Keratinocyte (primary cell): Measurements from ENCODE around the gene PYROXD2. TPM values are rescaled to one million over a fixed set of nuclear protein-coding genes. Genes with fewer than 3 reads are reported as not detected.

Source experiments
- DNase-seq: peaks from one replicate; pipeline ENCODE4 v3.0.0-alpha.2; 2011; ENCODE audit warnings: low read depth, missing footprints, low spot score
- FAIRE-seq: peaks from 2 replicates; lab custom pipeline; 2011; peaks lifted over from hg19 to GRCh38; lab: Jason Lieb, UNC
- H2AFZ ChIP-seq: 2 replicates; pipeline ENCODE4 v1.6.0; 2012; ENCODE audit warnings: low read length, control low read depth, inconsistent platforms; ENCODE audit not compliant: control insufficient read depth
- H3K27ac ChIP-seq: 2 replicates; pipeline ENCODE4 v1.5.1; 2011; ENCODE audit warnings: low read length; ENCODE audit not compliant: control insufficient read depth, insufficient read depth
- H3K27me3 ChIP-seq: 3 replicates; pipeline ENCODE4 v1.6.0; 2011; ENCODE audit warnings: low read length; ENCODE audit not compliant: control insufficient read depth, insufficient read depth; ENCODE audit errors: extremely low read depth
- H3K36me3 ChIP-seq, 2 experiments: 2 replicates in 1 of 2; 3 replicates in 1 of 2; pipeline ENCODE4 v1.5.1; 2011; ENCODE audit warnings: low read length in 2 of 2, mild to moderate bottlenecking in 1 of 2; ENCODE audit not compliant: control insufficient read depth in 2 of 2, insufficient read depth in 2 of 2; ENCODE audit errors: extremely low read depth in 1 of 2
- H3K4me1 ChIP-seq: 3 replicates; pipeline ENCODE4 v1.5.1; 2011; ENCODE audit warnings: low read length; ENCODE audit not compliant: control insufficient read depth, insufficient read depth; ENCODE audit errors: extremely low read depth
- H3K4me2 ChIP-seq: 3 replicates; pipeline ENCODE4 v1.6.0; 2011; ENCODE audit warnings: low read depth, low read length; ENCODE audit not compliant: control insufficient read depth, insufficient read depth; ENCODE audit errors: extremely low read depth
- H3K4me3 ChIP-seq, 3 experiments: fragments of 200-600 bp in 1 of 3; sonication (generic) in 1 of 3; 2 replicates in 2 of 3; 3 replicates in 1 of 3; pipeline ENCODE4 v1.5.1; 2011 to 2016; ENCODE audit warnings: low read length in 3 of 3, mild to moderate bottlenecking in 3 of 3, control low read depth in 2 of 3, inconsistent platforms in 1 of 3, low read depth in 1 of 3, mixed read lengths in 1 of 3, mixed run types in 1 of 3, moderate library complexity in 1 of 3; ENCODE audit not compliant: control insufficient read depth in 2 of 3, insufficient read depth in 2 of 3; ENCODE audit errors: extremely low read depth in 1 of 3
- H3K79me2 ChIP-seq: 2 replicates; pipeline ENCODE4 v1.6.0; 2012; ENCODE audit warnings: low read length; ENCODE audit not compliant: control insufficient read depth, insufficient read depth
- H3K9ac ChIP-seq: 3 replicates; pipeline ENCODE4 v1.6.0; 2011; ENCODE audit warnings: low read length; ENCODE audit not compliant: control insufficient read depth, insufficient read depth; ENCODE audit errors: extremely low read depth
- H3K9me1 ChIP-seq: 3 replicates; pipeline ENCODE4 v1.6.0; 2011; ENCODE audit warnings: low read length; ENCODE audit not compliant: control insufficient read depth, insufficient read depth; ENCODE audit errors: extremely low read depth
- H3K9me3 ChIP-seq: 2 replicates; pipeline ENCODE4 v1.5.1; 2012; ENCODE audit warnings: low read depth, low read length; ENCODE audit not compliant: control insufficient read depth
- H4K20me1 ChIP-seq: 3 replicates; pipeline ENCODE4 v1.6.0; 2011; ENCODE audit warnings: low read length; ENCODE audit not compliant: control insufficient read depth, insufficient read depth; ENCODE audit errors: extremely low read depth
- EZH2 ChIP-seq: IDR thresholded peaks from one replicate; pipeline ENCODE4 v1.6.1; 2012; ENCODE audit warnings: inconsistent platforms, mild to moderate bottlenecking, low read length, moderate library complexity
- dilution Hi-C: fragments of 300-500 bp; cut with MboI; formaldehyde crosslinking; loops from one replicate; pipeline ENCODE4 v1.7.0; 2020; ENCODE audit warnings: low sequenced_read_pairs; ENCODE audit not compliant: extremely low pct_ligation_motif_present
- polyA plus RNA-seq, 5 experiments: library from polyadenylated mRNA; depleted of rRNA in 3 of 5; stranded (reverse) in 3 of 5; stranded (forward) in 1 of 5; unstranded in 1 of 5; fragments of >200 nt; gene quantifications; 1 replicate in 1 of 5; 2 replicates in 3 of 5; 3 replicates in 1 of 5; pipeline versions ENCODE4 v1.2.1 to v1.2.3, GENCODE V29; 2011 to 2012; ENCODE audit warnings: missing spikeins in 2 of 5, low read depth in 1 of 5, low replicate concordance in 1 of 5
- TF ChIP-seq, protein P1 (sequence below), 3 experiments: IDR thresholded peaks in 1 of 3; conservative IDR thresholded peaks in 1 of 3; optimal IDR thresholded peaks in 1 of 3; 2 replicates in 2 of 3; 3 replicates in 1 of 3; pipeline versions ENCODE3 to v1.5.1; 2011; ENCODE audit warnings: low read length in 3 of 3, mild to moderate bottlenecking in 3 of 3, moderate library complexity in 2 of 3, control low read depth in 1 of 3, inconsistent platforms in 1 of 3; ENCODE audit not compliant: insufficient read depth in 2 of 3; ENCODE audit errors: extremely low read depth in 1 of 3

Gene PYROXD2
- polyA plus RNA-seq, 1 donor (not counting 4 experiments of a cell fraction or from before 2014, with no cell fraction given) = 4.4 TPM

DNA sequence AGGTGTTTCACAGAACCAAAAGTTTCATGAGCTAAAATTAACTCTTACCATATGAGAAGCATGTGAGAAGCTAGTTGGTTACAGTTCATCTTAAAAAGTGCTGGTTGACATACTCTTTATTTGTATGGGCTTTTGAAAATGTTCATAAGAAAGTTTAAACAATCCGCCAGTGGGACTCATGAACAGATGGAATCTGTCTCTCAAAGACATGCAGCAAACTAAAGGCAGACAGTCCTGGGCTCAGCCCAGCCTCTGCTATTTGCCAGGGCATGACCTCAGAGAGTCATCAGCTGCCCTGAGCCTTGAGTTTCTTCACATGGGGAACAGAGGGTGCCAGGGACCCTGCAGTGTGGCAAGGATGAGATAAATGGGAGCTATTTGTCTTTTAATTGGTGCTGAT lies 3.2 kb downstream of the PYROXD2 start:
- Histone ChIP-seq H3K4me1 (peaks cover 15% of the 10 kb centered on the region), H3K9me3 (no peaks in the 10 kb centered on the region), H3K9ac (no peak overlapping the region), H4K20me1 (no peaks in the 10 kb centered on the region), H3K79me2 (no peaks in the 10 kb centered on the region), H3K4me2 (no peak overlapping the region), H3K27ac (no peak overlapping the region), H3K4me3 (no peak overlapping the region), H3K36me3 (no peaks in the 10 kb centered on the region), H2AFZ (no peak overlapping the region), H3K27me3 (no peaks in the 10 kb centered on the region), H3K9me1 (no peaks in the 10 kb centered on the region)
- DNase-seq (no peak), FAIRE-seq (no peak)
- TF ChIP-seq, protein P1, sequence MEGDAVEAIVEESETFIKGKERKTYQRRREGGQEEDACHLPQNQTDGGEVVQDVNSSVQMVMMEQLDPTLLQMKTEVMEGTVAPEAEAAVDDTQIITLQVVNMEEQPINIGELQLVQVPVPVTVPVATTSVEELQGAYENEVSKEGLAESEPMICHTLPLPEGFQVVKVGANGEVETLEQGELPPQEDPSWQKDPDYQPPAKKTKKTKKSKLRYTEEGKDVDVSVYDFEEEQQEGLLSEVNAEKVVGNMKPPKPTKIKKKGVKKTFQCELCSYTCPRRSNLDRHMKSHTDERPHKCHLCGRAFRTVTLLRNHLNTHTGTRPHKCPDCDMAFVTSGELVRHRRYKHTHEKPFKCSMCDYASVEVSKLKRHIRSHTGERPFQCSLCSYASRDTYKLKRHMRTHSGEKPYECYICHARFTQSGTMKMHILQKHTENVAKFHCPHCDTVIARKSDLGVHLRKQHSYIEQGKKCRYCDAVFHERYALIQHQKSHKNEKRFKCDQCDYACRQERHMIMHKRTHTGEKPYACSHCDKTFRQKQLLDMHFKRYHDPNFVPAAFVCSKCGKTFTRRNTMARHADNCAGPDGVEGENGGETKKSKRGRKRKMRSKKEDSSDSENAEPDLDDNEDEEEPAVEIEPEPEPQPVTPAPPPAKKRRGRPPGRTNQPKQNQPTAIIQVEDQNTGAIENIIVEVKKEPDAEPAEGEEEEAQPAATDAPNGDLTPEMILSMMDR (optimal IDR thresholded peaks at IDR 0.05 in 1 of 3, IDR thresholded peaks at IDR 0.05 in 1 of 3, conservative IDR thresholded peaks at IDR 0.05 in 1 of 3; ENCODE audit: extremely low read depth in 1 of 3, insufficient read depth in 2 of 3, low read length in 3 of 3) = no peak
- no peak for TF ChIP-seq EZH2
- dilution Hi-C loops = no loop called here

- dilution Hi-C loops = no loop called here
- H3K9me3 ChIP-seq = no peaks in the 10 kb centered on the region
- no peak overlapping the region for H3K4me3 ChIP-seq
- H2AFZ ChIP-seq = no peak overlapping the region
- H3K79me2 ChIP-seq = no peaks in the 10 kb centered on the region
- no peak overlapping the region for H3K4me2 ChIP-seq
- no peak overlapping the region for H3K9ac ChIP-seq
- no peaks in the 10 kb centered on the region for H3K9me1 ChIP-seq
- no peak for DNase-seq
- no peaks in the 10 kb centered on the region for H3K27me3 ChIP-seq
- no peak overlapping the region for H3K27ac ChIP-seq
- no peaks in the 10 kb centered on the region for H3K36me3 ChIP-seq
- FAIRE-seq = no peak
- peaks cover 15% of the 10 kb centered on the region for H3K4me1 ChIP-seq
- TF ChIP-seq, protein P1 (optimal IDR thresholded peaks at IDR 0.05 in 1 of 3, IDR thresholded peaks at IDR 0.05 in 1 of 3, conservative IDR thresholded peaks at IDR 0.05 in 1 of 3; ENCODE audit: extremely low read depth in 1 of 3, insufficient read depth in 2 of 3, low read length in 3 of 3) = no peak
- TF ChIP-seq EZH2 = no peak
- H4K20me1 ChIP-seq = no peaks in the 10 kb centered on the region
Measured at GRCh38 chr10:98411166-98411565, 3.8 kb downstream of the PYROXD2 start.
